Measurements from ENCODE around the gene ANK3. TPM values are rescaled to one million over a fixed set of nuclear protein-coding genes. Genes with fewer than 3 reads are reported as not detected.

The ANK3 gene
- 10 to 100 TPM in 5 of 6 experiments, 1 to 10 TPM in 1; 7.8 to 25.7 (median 16.6) TPM for total RNA-seq
- long read RNA-seq, partial matches to known transcripts = 1 of 2 reads
- long read RNA-seq, other reads (novel, unspliced or antisense) = 1 of 2 reads

DNA sequence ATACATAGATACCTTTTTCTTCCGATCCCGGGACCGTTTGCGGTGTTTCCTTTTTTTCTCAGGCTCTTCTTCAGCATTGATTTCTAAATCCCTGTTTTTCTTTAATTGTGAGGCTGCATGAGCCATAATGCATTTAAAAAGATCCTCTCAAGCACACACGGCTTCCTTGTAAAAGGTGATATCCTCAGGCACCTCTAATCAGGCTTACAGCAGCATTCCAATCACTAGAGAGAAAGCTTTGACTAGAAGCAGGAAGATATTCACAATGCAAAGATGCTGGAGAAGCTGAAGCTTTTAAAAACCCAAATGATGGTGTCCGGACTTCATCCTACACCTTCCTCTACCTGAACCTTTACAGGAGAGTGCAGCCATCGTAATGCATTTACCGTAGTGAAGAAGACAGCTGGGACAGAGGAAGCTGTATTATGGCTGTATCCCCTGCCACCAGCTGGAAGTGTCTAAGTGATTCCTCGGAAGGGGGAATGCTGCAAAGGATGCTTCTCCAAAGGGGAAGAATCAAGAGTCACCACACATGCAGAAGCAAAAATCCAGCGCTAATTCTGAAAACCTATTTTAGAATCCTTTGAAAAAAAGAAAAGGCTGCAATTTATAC is at the start of gene ANK3:
Gene ANK3 (minus strand): TSS at position 463 of the 613 bp plus-strand sequence. CDS start 337 bp downstream, at position 126.
- peak within 1 kb of the TSS in 1 of 3 donors; percentile 16 for H3K4me3 ChIP-seq
- H3K27me3 ChIP-seq = no peaks in the 10 kb centered on the region
- WGBS (ENCODE audit: insufficient coverage, low coverage, low lambda C conversion rate, missing lambda C conversion rate) = 57% methylated on average over 10 of the region's 10 CpGs
- peak within 1 kb of the TSS in 1 of 3 donors; percentile 22 for H3K27ac ChIP-seq
- DNase-seq = no peak
- ATAC-seq = no peak
- no peaks in the 10 kb centered on the region for H3K4me1 ChIP-seq
- no peak for TF ChIP-seq POLR2A (IDR thresholded peaks at IDR 0.05)
- no peak for TF ChIP-seq CTCF (IDR thresholded peaks at IDR 0.05)
- no peaks in the 10 kb centered on the region for H3K9me3 ChIP-seq
- no peaks in the 10 kb centered on the region for H3K36me3 ChIP-seq
- intact Hi-C loops (cut with DNase I) = no loop called here

DNA sequence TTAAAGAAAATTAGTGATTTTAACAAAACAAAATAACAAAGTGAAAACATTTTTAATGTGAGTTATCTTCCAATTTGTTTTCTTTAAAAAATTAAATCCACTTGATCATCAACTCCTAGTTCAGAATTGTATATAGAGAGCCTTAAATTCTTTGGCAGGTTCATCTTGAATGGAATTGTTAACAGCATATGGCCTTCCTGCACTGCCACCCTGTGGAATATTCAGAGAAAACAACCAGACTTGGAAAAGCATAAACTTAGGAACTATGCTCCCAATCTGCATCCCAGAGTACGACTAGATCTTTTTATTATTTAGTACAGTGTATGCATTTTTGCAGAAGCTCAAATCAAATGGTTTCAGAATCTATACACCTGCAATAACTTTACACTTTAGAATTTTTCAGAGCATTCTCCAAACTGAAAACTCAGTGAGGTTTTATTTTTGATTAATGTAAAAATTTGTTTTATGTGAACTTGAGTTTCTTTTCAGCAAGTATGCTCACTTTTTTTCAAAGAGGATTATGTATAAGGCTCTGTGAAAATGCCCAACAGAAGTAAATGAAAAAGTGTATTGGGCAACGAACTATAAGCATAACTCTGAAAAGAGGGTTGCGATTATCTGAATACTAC is 44.9 kb upstream of the ANK3 start:
- TF ChIP-seq POLR2A (IDR thresholded peaks at IDR 0.05) = no peak
- peak; percentile 68 to 83 (median 79) for TF ChIP-seq CTCF (IDR thresholded peaks at IDR 0.05)
- intact Hi-C loops (cut with DNase I) = no loop called here
- DNase-seq (no peak), ATAC-seq (peak; percentile 86 to 93 (median 88))
- no peaks in the 10 kb centered on the region for H3K9me3 ChIP-seq
- peaks cover 0 to 6% (median under 1%) of the 10 kb centered on the region in 4 donors for H3K4me1 ChIP-seq
- WGBS (ENCODE audit: insufficient coverage, low coverage, low lambda C conversion rate, missing lambda C conversion rate) = 40% methylated on average over 3 of the region's 3 CpGs
- no peak overlapping the region for H3K27ac ChIP-seq
- H3K27me3 ChIP-seq = no peaks in the 10 kb centered on the region
- H3K36me3 ChIP-seq = no peaks in the 10 kb centered on the region
- H3K4me3 ChIP-seq = no peak overlapping the region

GRCh38 chr10:60433684-60434083 is 44.0 kb upstream of the ANK3 start:
- Histone ChIP-seq H3K27me3 (no peaks in the 10 kb centered on the region), H3K4me3 (no peak overlapping the region), H3K9me3 (no peaks in the 10 kb centered on the region), H3K36me3 (no peaks in the 10 kb centered on the region), H3K27ac (no peak overlapping the region), H3K4me1 (peaks cover 0 to 10% (median 4%) of the 10 kb centered on the region in 4 donors)
- WGBS (ENCODE audit: insufficient coverage, low coverage, low lambda C conversion rate, missing lambda C conversion rate) = 36% methylated on average over 3 of the region's 3 CpGs
- ATAC-seq = no peak
- intact Hi-C loops (cut with DNase I) = no loop called here
- DNase-seq = no peak
- no peak for TF ChIP-seq CTCF (IDR thresholded peaks at IDR 0.05)
- no peak for TF ChIP-seq POLR2A (IDR thresholded peaks at IDR 0.05)

DNA sequence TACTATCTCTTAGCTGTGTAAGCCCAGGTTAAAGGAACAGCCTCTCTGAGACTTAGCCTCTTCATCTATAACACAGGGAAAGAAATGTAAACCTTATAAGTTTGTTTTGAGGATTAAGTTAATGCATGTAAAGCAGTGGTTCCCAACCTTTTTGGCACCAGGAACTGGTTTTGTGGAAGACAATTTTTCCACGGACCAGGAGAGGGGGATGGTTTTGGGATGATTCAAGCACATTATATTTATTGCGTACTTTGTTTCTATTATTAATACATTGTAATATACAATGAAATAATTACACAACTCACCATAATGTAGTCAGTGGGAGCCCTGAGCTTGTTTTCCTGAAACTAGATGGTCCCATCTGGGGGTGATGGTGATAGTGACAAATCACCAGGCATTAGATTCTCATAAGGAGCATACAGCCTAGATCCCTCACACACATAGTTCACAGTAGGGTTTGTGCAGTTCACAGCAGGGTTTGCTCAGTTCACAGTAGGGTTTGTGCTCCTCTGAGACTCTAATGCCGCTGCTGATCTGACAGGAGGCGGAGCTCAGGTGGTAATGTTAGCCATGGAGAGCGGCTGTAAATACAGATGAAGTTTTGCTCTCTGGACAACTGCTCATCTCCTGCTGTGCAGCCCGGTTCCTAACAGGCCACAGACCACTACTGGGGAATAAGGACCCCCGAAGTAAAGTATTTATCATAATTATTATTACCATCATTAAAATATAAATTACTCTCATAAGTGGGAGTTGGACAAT is 41.3 kb upstream of the ANK3 start:
- TF ChIP-seq POLR2A (IDR thresholded peaks at IDR 0.05) (no peak), CTCF (IDR thresholded peaks at IDR 0.05) (no peak)
- DNase-seq (no peak), ATAC-seq (no peak)
- Histone ChIP-seq H3K27me3 (no peaks in the 10 kb centered on the region), H3K4me1 (peaks cover 0 to 17% (median 4%) of the 10 kb centered on the region in 4 donors), H3K4me3 (no peak overlapping the region), H3K36me3 (no peaks in the 10 kb centered on the region), H3K9me3 (no peaks in the 10 kb centered on the region), H3K27ac (no peak overlapping the region)
- intact Hi-C loops (cut with DNase I) = no loop called here
- WGBS (ENCODE audit: insufficient coverage, low coverage, low lambda C conversion rate, missing lambda C conversion rate) = 71% methylated on average over 6 of the region's 7 CpGs
